Measurements from ENCODE around the gene EXT2. TPM values are rescaled to one million over a fixed set of nuclear protein-coding genes. Genes with fewer than 3 reads are reported as not detected.

EXT2 gene
- polyA plus RNA-seq, 1 experiment = 171 TPM

- TF ChIP-seq CTCF (IDR thresholded peaks at IDR 0.05; ENCODE audit: insufficient read depth, low read depth, low read length) = peak; percentile 81
- ChIA-PET POLR2A (no interaction called here), CTCF (interaction anchor here (0.6 to 4.4 kb wide), 21 partner anchors 9 to 552 kb away, joined by 3 to 48 read pairs (median 8); no protein-coding TSS in a partner anchor)
- H3K4me3 ChIP-seq (ENCODE audit: low read depth, low read length) = no peak overlapping the region
- H3K36me3 ChIP-seq (ENCODE audit: control insufficient read depth, insufficient read depth, low read length) = no peaks in the 10 kb centered on the region
- DNase-seq (ENCODE audit: low read depth) = no peak
- H3K27me3 ChIP-seq (ENCODE audit: control insufficient read depth, insufficient read depth, low read length) = no peaks in the 10 kb centered on the region; the same call in 1 of the 2 replicates
These were observed 1.1 kb upstream of the EXT2 start for GRCh38 chr11:44094260-44094868.

- H3K4me3 ChIP-seq (ENCODE audit: low read depth, low read length) = peak overlapping the region; percentile 93
- TF ChIP-seq CTCF (IDR thresholded peaks at IDR 0.05; ENCODE audit: insufficient read depth, low read depth, low read length) = no peak
- ChIA-PET CTCF (interaction anchor here (0.9 to 1.5 kb wide), 3 partner anchors 14 to 462 kb away, joined by 3 to 4 read pairs (median 3); no protein-coding TSS in a partner anchor), POLR2A (interaction anchor here (0.7 kb wide), 1 partner anchor 41 kb away, joined by 7 read pairs; no protein-coding TSS in a partner anchor)
- H3K27me3 ChIP-seq (ENCODE audit: control insufficient read depth, insufficient read depth, low read length) = no peaks in the 10 kb centered on the region; the same call in 1 of the 2 replicates
- DNase-seq (ENCODE audit: low read depth) = no peak
- H3K36me3 ChIP-seq (ENCODE audit: control insufficient read depth, insufficient read depth, low read length) = no peaks in the 10 kb centered on the region
These were observed 1.1 kb downstream of the EXT2 start for GRCh38 chr11:44096360-44097185.

DNA sequence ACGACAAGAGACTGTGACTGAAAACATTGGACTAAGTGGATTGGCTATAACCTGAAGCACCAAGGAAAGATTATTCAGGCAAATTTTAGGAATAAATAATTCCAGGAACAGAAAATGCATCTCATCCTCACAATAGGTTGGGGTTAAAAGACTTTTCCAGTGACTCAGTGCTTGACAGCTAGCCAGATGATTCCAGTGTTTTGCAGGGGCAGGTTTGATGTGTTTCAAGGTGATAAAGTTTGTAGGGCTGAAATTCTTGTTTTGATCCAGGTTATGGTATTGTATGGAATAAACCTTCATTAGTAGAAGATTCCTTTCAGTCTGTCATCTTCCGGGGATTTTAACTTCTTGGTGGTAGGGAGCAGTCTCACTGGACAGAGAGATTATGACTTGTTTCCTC is 2.3 kb downstream of the EXT2 start:
- Histone ChIP-seq H3K36me3 (ENCODE audit: control insufficient read depth, insufficient read depth, low read length) (no peaks in the 10 kb centered on the region), H3K4me3 (ENCODE audit: low read depth, low read length) (no peak overlapping the region), H3K27me3 (ENCODE audit: control insufficient read depth, insufficient read depth, low read length) (no peaks in the 10 kb centered on the region)
- CTCF ChIA-PET = interaction anchor here (1.5 kb wide), 1 partner anchor 13 kb away, joined by 4 read pairs; no protein-coding TSS in a partner anchor
- POLR2A ChIA-PET = interaction anchor here (0.7 kb wide), 1 partner anchor 42 kb away, joined by 7 read pairs; no protein-coding TSS in a partner anchor
- DNase-seq (ENCODE audit: low read depth) = no peak
- no peak for TF ChIP-seq CTCF (IDR thresholded peaks at IDR 0.05; ENCODE audit: insufficient read depth, low read depth, low read length)

GRCh38 chr11:44101098-44101497 is 5.6 kb downstream of the EXT2 start:
- CTCF ChIA-PET = interaction anchor here (1.0 to 2.5 kb wide), 3 partner anchors 9 to 185 kb away, joined by 3 to 9 read pairs (median 4); no protein-coding TSS in a partner anchor
- POLR2A ChIA-PET = no interaction called here

More at GRCh38 chr11:44101098-44101497, 5.6 kb downstream of the EXT2 start:
- TF ChIP-seq CTCF (IDR thresholded peaks at IDR 0.05; ENCODE audit: insufficient read depth, low read depth, low read length) = no peak
- no peak for DNase-seq (ENCODE audit: low read depth)
- peaks cover 1% of the 10 kb centered on the region; the same call in 1 of the 2 replicates for H3K36me3 ChIP-seq (ENCODE audit: control insufficient read depth, insufficient read depth, low read length)
- H3K27me3 ChIP-seq (ENCODE audit: control insufficient read depth, insufficient read depth, low read length) = no peaks in the 10 kb centered on the region; the same call in 1 of the 2 replicates
- H3K4me3 ChIP-seq (ENCODE audit: low read depth, low read length) = no peak overlapping the region

All from BJ (cell line).